Nephron (organoid): Measurements from ENCODE around the gene ACAT2.
"Not testable (repeated sequence)": the region's sequence is repeated elsewhere in the genome, so short reads cannot be mapped to it uniquely, and the experiment has no call there.

Experiments used
- H3K27ac Mint-ChIP-seq, 3 experiments: 2 replicates each; pipeline ENCODE4 v1.8.0; 2020; ENCODE audit warnings: mixed read lengths in 3 of 3, mild to moderate bottlenecking in 2 of 3, moderate library complexity in 1 of 3
- H3K27me3 Mint-ChIP-seq: 2 replicates; pipeline ENCODE4 v1.8.0; 2021; ENCODE audit warnings: low read depth, mild to moderate bottlenecking, moderate library complexity, mixed read lengths
- H3K36me3 Mint-ChIP-seq: 2 replicates; pipeline ENCODE4 v1.8.0; 2020; ENCODE audit warnings: low read depth, mixed read lengths
- H3K4me1 Mint-ChIP-seq: 2 replicates; pipeline ENCODE4 v1.8.0; 2020; ENCODE audit warnings: mixed read lengths
- H3K4me3 Mint-ChIP-seq, 3 experiments: 2 replicates each; pipeline ENCODE4 v1.8.0; 2020; ENCODE audit warnings: mild to moderate bottlenecking in 3 of 3, mixed read lengths in 3 of 3, moderate library complexity in 2 of 3
- H3K9me3 Mint-ChIP-seq: 2 replicates; pipeline ENCODE4 v1.8.0; 2020; ENCODE audit warnings: mixed read lengths
- TF ChIP-seq, protein P1 (sequence below), 3 experiments: fragments of 200-600 bp; sonication (generic); IDR thresholded peaks; one replicate each; pipeline ENCODE4 v1.5.0; 2021; ENCODE audit warnings: antibody characterized with exemption in 3 of 3; ENCODE audit not compliant: unreplicated experiment in 3 of 3

Gene ACAT2

DNA sequence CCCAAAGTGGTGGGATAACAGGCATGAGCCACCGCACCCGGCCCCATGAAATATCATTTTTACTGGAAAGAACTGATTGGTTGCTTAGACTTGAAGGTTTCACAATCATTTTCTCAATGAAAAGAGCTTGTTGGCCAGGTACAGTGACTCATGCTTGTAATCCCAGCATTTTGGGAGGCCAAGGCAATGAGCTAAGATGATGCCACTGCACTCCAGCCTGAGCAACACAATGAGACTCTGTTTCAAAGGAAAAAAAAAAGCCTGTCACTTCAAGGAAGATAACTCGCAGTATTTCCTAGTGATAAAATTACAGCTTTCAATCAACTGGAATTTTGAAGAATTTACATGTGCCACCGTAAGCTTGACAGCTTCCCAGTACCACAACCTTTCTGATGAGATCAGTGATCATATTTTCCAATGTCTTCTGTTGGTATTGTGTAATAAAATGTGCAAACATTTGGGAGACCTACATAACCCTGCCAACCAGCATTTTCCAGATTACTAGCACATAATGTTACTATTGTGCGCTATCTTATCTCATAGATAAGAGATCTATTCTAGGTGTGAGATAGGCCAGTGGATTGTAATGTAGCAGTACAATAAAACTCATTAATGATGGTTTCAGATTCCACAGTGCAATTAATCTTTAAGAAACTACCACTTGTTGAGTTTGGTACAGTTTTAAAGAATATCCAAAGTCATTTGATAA is 45.5 kb downstream of the ACAT2 start:
- H3K4me3 Mint-ChIP-seq = no peak overlapping the region
- H3K27me3 Mint-ChIP-seq = peaks cover 5% of the 10 kb centered on the region
- H3K9me3 Mint-ChIP-seq = no peaks in the 10 kb centered on the region
- H3K4me1 Mint-ChIP-seq = no peaks in the 10 kb centered on the region
- H3K27ac Mint-ChIP-seq = no peak overlapping the region
- TF ChIP-seq, protein P1, sequence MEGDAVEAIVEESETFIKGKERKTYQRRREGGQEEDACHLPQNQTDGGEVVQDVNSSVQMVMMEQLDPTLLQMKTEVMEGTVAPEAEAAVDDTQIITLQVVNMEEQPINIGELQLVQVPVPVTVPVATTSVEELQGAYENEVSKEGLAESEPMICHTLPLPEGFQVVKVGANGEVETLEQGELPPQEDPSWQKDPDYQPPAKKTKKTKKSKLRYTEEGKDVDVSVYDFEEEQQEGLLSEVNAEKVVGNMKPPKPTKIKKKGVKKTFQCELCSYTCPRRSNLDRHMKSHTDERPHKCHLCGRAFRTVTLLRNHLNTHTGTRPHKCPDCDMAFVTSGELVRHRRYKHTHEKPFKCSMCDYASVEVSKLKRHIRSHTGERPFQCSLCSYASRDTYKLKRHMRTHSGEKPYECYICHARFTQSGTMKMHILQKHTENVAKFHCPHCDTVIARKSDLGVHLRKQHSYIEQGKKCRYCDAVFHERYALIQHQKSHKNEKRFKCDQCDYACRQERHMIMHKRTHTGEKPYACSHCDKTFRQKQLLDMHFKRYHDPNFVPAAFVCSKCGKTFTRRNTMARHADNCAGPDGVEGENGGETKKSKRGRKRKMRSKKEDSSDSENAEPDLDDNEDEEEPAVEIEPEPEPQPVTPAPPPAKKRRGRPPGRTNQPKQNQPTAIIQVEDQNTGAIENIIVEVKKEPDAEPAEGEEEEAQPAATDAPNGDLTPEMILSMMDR (IDR thresholded peaks at IDR 0.05; ENCODE audit: unreplicated experiment in 3 of 3) = no peak
- no peaks in the 10 kb centered on the region for H3K36me3 Mint-ChIP-seq

DNA sequence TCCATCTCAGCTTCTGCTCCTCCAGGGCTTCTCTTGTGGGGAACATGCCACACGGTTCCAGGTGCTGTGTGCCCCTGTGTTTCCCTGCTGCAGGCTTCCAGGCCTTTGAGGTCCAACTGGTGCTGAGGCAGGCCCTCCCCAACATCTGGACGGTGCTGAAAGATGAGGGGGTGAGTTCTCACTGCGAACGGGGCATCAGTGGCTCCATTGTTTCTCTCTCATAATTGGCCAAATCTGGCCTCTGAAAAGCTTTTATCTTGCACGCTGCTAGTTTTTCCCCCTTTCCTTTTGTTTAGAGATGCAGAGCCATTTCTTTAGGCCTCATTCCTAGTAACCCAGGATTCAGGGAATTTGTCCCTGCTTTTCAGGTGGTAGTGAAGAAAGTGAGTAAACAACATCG is 46.8 kb downstream of the ACAT2 start:
- TF ChIP-seq, protein P1 (IDR thresholded peaks at IDR 0.05; ENCODE audit: unreplicated experiment in 3 of 3) = no peak
- Mint-ChIP-seq H3K36me3 (no peaks in the 10 kb centered on the region), H3K4me3 (no peak overlapping the region), H3K27me3 (peaks cover 5% of the 10 kb centered on the region), H3K4me1 (no peaks in the 10 kb centered on the region), H3K27ac (no peak overlapping the region), H3K9me3 (no peaks in the 10 kb centered on the region)

DNA sequence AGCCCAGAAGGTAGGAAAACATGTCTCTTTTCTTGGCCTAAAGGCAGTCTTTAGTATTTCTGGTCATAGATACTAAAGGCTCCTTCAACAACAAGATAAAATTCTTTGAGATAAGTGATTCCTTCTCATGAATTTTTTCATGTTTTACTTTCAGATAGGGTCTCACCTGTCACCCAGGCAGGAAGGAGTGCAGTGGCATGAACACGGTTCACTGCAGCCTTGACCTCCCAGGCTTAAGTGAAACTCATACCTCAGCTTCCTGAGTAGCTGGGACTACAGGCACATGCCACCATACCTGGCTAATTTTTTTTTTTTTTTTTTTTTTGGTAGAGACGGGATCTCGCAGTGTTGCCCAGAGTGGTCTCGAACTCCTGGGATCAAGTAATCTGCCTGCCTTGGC is 47.3 kb downstream of the ACAT2 start:
- Mint-ChIP-seq H3K9me3 (no peaks in the 10 kb centered on the region), H3K36me3 (no peaks in the 10 kb centered on the region), H3K27me3 (peaks cover 5% of the 10 kb centered on the region), H3K4me1 (no peaks in the 10 kb centered on the region), H3K4me3 (no peak overlapping the region), H3K27ac (no peak overlapping the region)
- TF ChIP-seq, protein P1 (IDR thresholded peaks at IDR 0.05; ENCODE audit: unreplicated experiment in 3 of 3) = no peak

DNA sequence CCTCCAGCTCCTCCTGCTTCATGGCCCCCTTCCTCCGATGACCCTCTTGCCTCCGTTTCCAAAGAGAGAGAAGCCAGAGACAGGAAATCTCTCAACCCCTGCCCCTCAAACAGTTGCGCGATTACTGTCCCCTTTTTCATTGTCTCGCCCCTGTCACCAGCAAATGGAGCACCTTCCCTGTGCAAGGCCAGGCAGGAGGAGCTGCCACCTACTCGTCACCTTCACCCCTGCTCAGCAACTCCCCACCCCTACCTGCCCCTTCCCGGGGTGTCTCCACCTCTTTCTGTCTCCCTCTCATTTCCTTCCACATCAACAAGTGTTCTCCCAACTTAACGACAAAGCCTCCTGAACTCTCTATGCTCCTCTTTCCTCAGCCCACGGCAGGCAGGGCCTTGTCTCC is 51.9 kb downstream of the ACAT2 start:
- TF ChIP-seq, protein P1 (IDR thresholded peaks at IDR 0.05; ENCODE audit: unreplicated experiment in 3 of 3) = no peak
- Mint-ChIP-seq H3K27me3 (peaks cover 8% of the 10 kb centered on the region), H3K27ac (no peak overlapping the region), H3K9me3 (no peaks in the 10 kb centered on the region), H3K4me3 (no peak overlapping the region), H3K4me1 (no peaks in the 10 kb centered on the region), H3K36me3 (no peaks in the 10 kb centered on the region)

DNA sequence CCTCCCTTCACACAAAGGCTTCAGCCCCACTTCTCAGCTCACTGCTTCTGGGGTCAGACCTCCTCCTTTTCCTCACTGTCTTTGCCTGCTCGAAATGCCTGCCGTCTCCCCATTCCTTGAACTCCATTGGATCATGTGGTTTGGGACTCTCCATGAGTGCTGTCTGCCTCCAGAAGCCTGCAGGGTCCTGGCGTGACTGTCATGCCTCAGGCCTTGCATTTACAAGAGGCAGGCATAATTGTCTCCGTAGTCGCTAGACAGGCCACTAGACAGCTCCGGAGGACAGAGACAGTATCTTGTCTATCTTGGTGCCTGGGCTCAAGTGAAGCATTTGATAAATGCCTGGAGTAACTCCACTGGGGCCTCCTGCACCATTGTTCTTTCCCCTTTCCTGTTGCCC is 53.6 kb downstream of the ACAT2 start:
- Mint-ChIP-seq H3K27me3 (peaks cover 8% of the 10 kb centered on the region), H3K4me3 (no peak overlapping the region), H3K36me3 (no peaks in the 10 kb centered on the region), H3K9me3 (peaks cover 2% of the 10 kb centered on the region), H3K4me1 (no peaks in the 10 kb centered on the region), H3K27ac (no peak overlapping the region)
- TF ChIP-seq, protein P1 (IDR thresholded peaks at IDR 0.05; ENCODE audit: unreplicated experiment in 3 of 3) = no peak

DNA sequence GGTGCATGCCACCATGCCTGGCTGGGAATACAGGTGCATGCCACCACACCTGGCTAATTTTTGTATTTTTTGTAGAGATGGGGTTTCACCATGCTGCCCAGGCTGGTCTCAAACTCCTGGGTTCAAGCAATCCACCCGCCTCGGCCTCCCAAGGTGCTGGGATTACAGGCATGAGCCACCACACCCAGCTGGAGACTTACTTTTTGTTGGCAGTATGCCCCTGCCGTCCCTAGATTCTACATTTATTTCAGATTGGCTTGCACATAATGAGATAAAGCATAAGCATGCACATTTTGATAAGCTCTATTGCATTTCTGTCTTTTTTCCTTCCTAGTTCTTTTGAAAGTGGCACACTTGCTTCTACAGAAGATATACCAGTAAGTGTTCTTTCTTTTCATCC is 54.9 kb downstream of the ACAT2 start:
- H3K27ac Mint-ChIP-seq, H3K9me3 Mint-ChIP-seq, H3K27me3 Mint-ChIP-seq, H3K36me3 Mint-ChIP-seq, H3K4me1 Mint-ChIP-seq, H3K4me3 Mint-ChIP-seq: not testable (repeated sequence)
